HCT116 (cell line): ENCODE results near the gene NMU. TPM values are rescaled to one million over a fixed set of nuclear protein-coding genes. Genes with fewer than 3 reads are reported as not detected.

Experiments used
- ATAC-seq: fragments of 200-7000 bp; cut with Tn5 transposase; 2 replicates; pipeline ENCODE4 v1.9.1; 2020; ENCODE audit warnings: mild to moderate bottlenecking, moderate library complexity
- BruUV-seq: library from RNA; stranded (reverse); fragments of 400-500 nt; replicated peaks from 2 replicates; lab custom pipeline; 2021; lab: Mats Ljungman, UMichigan
- CTCF ChIA-PET: fragments of 300-600 bp; sonication (Branson Sonifier 250); formaldehyde crosslinking; loops from one replicate; lab custom pipeline; 2021; ENCODE audit warnings: antibody characterized with exemption; lab: Charles Lee
- POLR2A ChIA-PET: fragments of 300-600, 350-600 bp; sonication (Branson Sonifier 250); formaldehyde crosslinking; loops from one replicate; lab custom pipeline; 2021; ENCODE audit warnings: antibody characterized with exemption; lab: Charles Lee
- RAD21 ChIA-PET, 2 experiments: fragments of 300-600 bp; sonication (Branson Sonifier 250); formaldehyde crosslinking; loops; one replicate each; lab custom pipeline; 2023; ENCODE audit warnings: low total read pairs in 2 of 2; ENCODE audit not compliant: uncharacterized antibody in 2 of 2, unreplicated experiment in 2 of 2, low non-redundant PET in 1 of 2; lab: Charles Lee
- DNase-seq: peaks from one replicate; pipeline ENCODE4 v3.0.0-alpha.2; 2010; ENCODE audit warnings: low read depth, low spot score
- H2AFZ ChIP-seq: fragments of 200-600 bp; shearing (Covaris generic), sonication (generic); 2 replicates; pipeline ENCODE4 v1.6.1; 2017; ENCODE audit warnings: low read depth, mixed run types, mixed read lengths, antibody characterized with exemption, low read length; ENCODE audit not compliant: poor library complexity, severe bottlenecking
- H3K27ac ChIP-seq: 2 replicates; pipeline ENCODE4 v1.5.1; 2012; ENCODE audit warnings: low read depth, low read length
- H3K27me3 ChIP-seq: fragments of 200-600 bp; sonication (generic); 2 replicates; pipeline ENCODE4 v1.6.1; 2016; ENCODE audit warnings: mixed run types, low read length, mixed read lengths; ENCODE audit not compliant: insufficient read depth
- H3K36me3 ChIP-seq, 2 experiments: fragments of 200-500 bp in 1 of 2; fragments of 200-600 bp in 1 of 2; sonication (Bioruptor generic) in 1 of 2; sonication (generic) in 1 of 2; 2 replicates each; pipeline versions ENCODE4 v1.5.1 to v1.6.1; 2014 to 2016; ENCODE audit warnings: low read length in 2 of 2, inconsistent platforms in 1 of 2, mixed read lengths in 1 of 2, mixed run types in 1 of 2; ENCODE audit not compliant: insufficient read depth in 2 of 2, control insufficient read depth in 1 of 2
- H3K4me1 ChIP-seq, 2 experiments: fragments of 200-600 bp in 1 of 2; sonication (generic) in 1 of 2; 2 replicates each; pipeline versions ENCODE4 v1.5.1 to v1.6.1; 2012 to 2017; ENCODE audit warnings: low read length in 2 of 2, inconsistent platforms in 1 of 2, mild to moderate bottlenecking in 1 of 2, mixed read lengths in 1 of 2, mixed run types in 1 of 2, moderate library complexity in 1 of 2; ENCODE audit not compliant: insufficient read depth in 2 of 2, control insufficient read depth in 1 of 2
- H3K4me2 ChIP-seq: fragments of 200-600 bp; sonication (generic); 2 replicates; pipeline ENCODE4 v1.6.1; 2017; ENCODE audit warnings: mixed run types, low read length, mixed read lengths
- H3K4me3 ChIP-seq, 2 experiments: fragments of 200-600 bp in 1 of 2; sonication (generic) in 1 of 2; replicated peaks in 1 of 2; 2 replicates each; pipeline ENCODE4 v1.5.1; 2011 to 2016; ENCODE audit warnings: low read length in 2 of 2, control low read depth in 1 of 2, low read depth in 1 of 2, mild to moderate bottlenecking in 1 of 2, mixed read lengths in 1 of 2, mixed run types in 1 of 2
- H3K79me2 ChIP-seq: fragments of 200-600 bp; sonication (generic); 2 replicates; pipeline ENCODE4 v1.6.1; 2017; ENCODE audit warnings: mild to moderate bottlenecking, mixed run types, low read length, moderate library complexity, mixed read lengths; ENCODE audit not compliant: insufficient read depth
- H3K9ac ChIP-seq: fragments of 200-600 bp; sonication (generic); 2 replicates; pipeline ENCODE4 v1.6.1; 2016; ENCODE audit warnings: low read length, mixed read lengths
- H3K9me2 ChIP-seq: fragments of 200-600 bp; sonication (generic), shearing (Covaris generic); 2 replicates; pipeline ENCODE4 v1.6.1; 2017; ENCODE audit warnings: mixed run types, mild to moderate bottlenecking, moderate library complexity; ENCODE audit not compliant: insufficient read depth
- H3K9me3 ChIP-seq, 2 experiments: fragments of 200-500 bp in 1 of 2; fragments of 200-600 bp in 1 of 2; sonication (Bioruptor generic) in 1 of 2; sonication (generic) in 1 of 2; 2 replicates each; pipeline ENCODE4 v1.6.1; 2014 to 2017; ENCODE audit warnings: low read length in 2 of 2, mixed read lengths in 2 of 2, inconsistent platforms in 1 of 2, low read depth in 1 of 2, mild to moderate bottlenecking in 1 of 2, mixed run types in 1 of 2, moderate library complexity in 1 of 2; ENCODE audit not compliant: control insufficient read depth in 1 of 2, insufficient read depth in 1 of 2
- H4K20me1 ChIP-seq: fragments of 200-600 bp; sonication (generic), shearing (Covaris generic); 2 replicates; pipeline ENCODE4 v1.6.1; 2017; ENCODE audit warnings: mixed run types, mild to moderate bottlenecking, moderate library complexity; ENCODE audit not compliant: insufficient read depth
- ATF3 ChIP-seq: IDR thresholded peaks from 2 replicates; pipeline ENCODE4 v1.6.1; 2012
- CBX3 ChIP-seq: IDR thresholded peaks from 2 replicates; pipeline ENCODE4 v1.6.1; 2012; ENCODE audit warnings: low read depth
- EGR1 ChIP-seq: IDR thresholded peaks from 2 replicates; pipeline ENCODE4 v1.6.1; 2012; ENCODE audit warnings: low read depth
- ELF1 ChIP-seq: IDR thresholded peaks from 2 replicates; pipeline ENCODE4 v1.6.1; 2012; ENCODE audit warnings: low read depth, borderline replicate concordance
- EZH2 ChIP-seq: fragments of 200-600 bp; sonication (generic); IDR thresholded peaks from 2 replicates; pipeline ENCODE4 v1.6.1; 2017; ENCODE audit warnings: antibody characterized with exemption, mixed run types
- MAX ChIP-seq: IDR thresholded peaks from 2 replicates; pipeline ENCODE4 v1.6.1; 2012
- POLR2A ChIP-seq: IDR thresholded peaks from 2 replicates; pipeline ENCODE4 v1.7.0; 2011; ENCODE audit warnings: borderline replicate concordance; ENCODE audit not compliant: insufficient read depth, insufficient read length; ENCODE audit errors: extremely low read depth
- RAD21 ChIP-seq: IDR thresholded peaks from 2 replicates; pipeline ENCODE4 v1.6.1; 2012; ENCODE audit warnings: low read depth, mild to moderate bottlenecking
- REST ChIP-seq: IDR thresholded peaks from 2 replicates; pipeline ENCODE4 v1.6.1; 2012; ENCODE audit warnings: low read depth
- SIN3A ChIP-seq: IDR thresholded peaks from 2 replicates; pipeline ENCODE4 v1.6.1; 2012; ENCODE audit warnings: low read depth
- SP1 ChIP-seq: IDR thresholded peaks from 2 replicates; pipeline ENCODE4 v1.6.1; 2012; ENCODE audit warnings: low read depth
- SRF ChIP-seq: IDR thresholded peaks from 2 replicates; pipeline ENCODE4 v1.6.1; 2012; ENCODE audit warnings: low read depth
- ZFX ChIP-seq: fragments of 450-650 bp; IDR thresholded peaks from 2 replicates; pipeline ENCODE4 v1.6.1; 2017
- ZNF274 ChIP-seq: fragments of 200-500 bp; sonication (Bioruptor generic); IDR thresholded peaks from 2 replicates; pipeline ENCODE4 v1.6.1; 2014; ENCODE audit warnings: mild to moderate bottlenecking, low read depth, low read length, inconsistent platforms
- intact Hi-C: fragments of 100-400 bp; cut with micrococcal nuclease; formaldehyde crosslinking; loops from 2 replicates; pipeline ENCODE4 v1.10.0; 2022
- total RNA-seq: library from RNA; stranded (reverse); gene quantifications from one replicate; pipeline ENCODE4 v1.2.1, GENCODE V29; 2021; ENCODE audit not compliant: unreplicated experiment

The NMU gene
- total RNA-seq, 1 experiment from 2014 or later: 81.1 TPM

- intact Hi-C loops: loop anchor here (5.0 to 10.0 kb wide), 4 partner anchors 88 to 199 kb away; partner anchors contain the start of genes NMU and SRD5A3
- BruUV-seq: no TSS peak
- peak overlapping the region; percentile 85 for H3K9ac ChIP-seq
- TF ChIP-seq ELF1: no peak
- peaks cover 56 to 64% of the 10 kb centered on the region in 2 experiments for H3K4me1 ChIP-seq
- H3K27ac ChIP-seq: peak overlapping the region; percentile 100
- peak overlapping the region; percentile 73 to 80 for H3K4me3 ChIP-seq
- H3K36me3 ChIP-seq: no peaks in the 10 kb centered on the region
- DNase-seq (no peak), ATAC-seq (peak; percentile 58)
- ChIA-PET RAD21 (no interaction called here), CTCF (interaction anchor here (1.0 to 1.8 kb wide), 4 partner anchors 8 to 575 kb away, joined by 3 to 6 read pairs (median 4); partner anchors contain the start of gene SRD5A3), POLR2A (interaction anchor here (0.7 to 0.9 kb wide), 2 partner anchors 11 to 187 kb away, joined by 3 read pairs; no protein-coding TSS in a partner anchor)
- H3K9me2 ChIP-seq: no peaks in the 10 kb centered on the region
- no peaks in the 10 kb centered on the region for H3K27me3 ChIP-seq
- peaks cover 53% of the 10 kb centered on the region for H3K79me2 ChIP-seq
- H3K9me3 ChIP-seq: no peaks in the 10 kb centered on the region
- H4K20me1 ChIP-seq: no peaks in the 10 kb centered on the region
- H2AFZ ChIP-seq: no peak overlapping the region
- H3K4me2 ChIP-seq: peak overlapping the region; percentile 91
Measured at GRCh38 chr4:55546506-55546755, 89.7 kb downstream of the NMU start.

GRCh38 chr4:55545641-55546505, 90.2 kb downstream of the NMU start:
- no peak overlapping the region for H2AFZ ChIP-seq
- no peaks in the 10 kb centered on the region for H3K9me3 ChIP-seq
- peak overlapping the region; percentile 85 for H3K9ac ChIP-seq
- DNase-seq (peak; percentile 34), ATAC-seq (peak; percentile 48)
- intact Hi-C loops: loop anchor here (5.0 to 10.0 kb wide), 4 partner anchors 89 to 199 kb away; partner anchors contain the start of genes NMU and SRD5A3
- ChIA-PET POLR2A (interaction anchor here (0.7 to 0.9 kb wide), 2 partner anchors 10 to 188 kb away, joined by 3 read pairs; no protein-coding TSS in a partner anchor), RAD21 (no interaction called here), CTCF (interaction anchor here (0.7 to 1.8 kb wide), 5 partner anchors 9 to 575 kb away, joined by 3 to 6 read pairs (median 4); partner anchors contain the start of gene SRD5A3)
- BruUV-seq: no TSS peak
- H3K79me2 ChIP-seq: peaks cover 58% of the 10 kb centered on the region
- peak overlapping the region; percentile 100 for H3K27ac ChIP-seq
- H3K9me2 ChIP-seq: no peaks in the 10 kb centered on the region
- no peaks in the 10 kb centered on the region for H4K20me1 ChIP-seq
- H3K36me3 ChIP-seq: no peaks in the 10 kb centered on the region
- H3K4me2 ChIP-seq: peak overlapping the region; percentile 91
- H3K4me1 ChIP-seq: peaks cover 51 to 59% of the 10 kb centered on the region in 2 experiments
- H3K27me3 ChIP-seq: no peaks in the 10 kb centered on the region
- H3K4me3 ChIP-seq: peak overlapping the region; percentile 73 to 80
- TF ChIP-seq SP1: no peak; the same call in 1 of the 2 replicates
- peak; percentile 71 for TF ChIP-seq MAX
- no peak for TF ChIP-seq REST
- TF ChIP-seq ATF3: no peak
- TF ChIP-seq EGR1: no peak
- peak; percentile 74 for TF ChIP-seq ZFX
- peak; percentile 48; the same call in 1 of the 2 replicates for TF ChIP-seq SIN3A
- no peak for TF ChIP-seq RAD21
- peak; percentile 13 for TF ChIP-seq POLR2A
- no peak for TF ChIP-seq EZH2
- TF ChIP-seq CBX3: no peak
- no peak for TF ChIP-seq SRF
- TF ChIP-seq ZNF274: no peak
